PFSK-1 (cell line): ENCODE measurements around the gene USH1G.

ENCODE experiments used
- FOXP2 ChIP-seq: optimal IDR thresholded peaks from 2 replicates; pipeline ENCODE3; 2011; ENCODE audit warnings: borderline replicate concordance, control low read depth, inconsistent platforms; ENCODE audit not compliant: insufficient read depth; ENCODE audit errors: extremely low read length, extremely low read depth
- POLR2AphosphoS5 ChIP-seq: IDR thresholded peaks from 2 replicates; pipeline ENCODE4 v1.6.1; 2012; ENCODE audit warnings: low read depth, mild to moderate bottlenecking, control low read depth, low read length, moderate library complexity
- SIN3A ChIP-seq: IDR thresholded peaks from 2 replicates; pipeline ENCODE4 v1.6.1; 2012; ENCODE audit warnings: mild to moderate bottlenecking, low read length, moderate library complexity, borderline replicate concordance; ENCODE audit not compliant: insufficient read depth
- TAF1 ChIP-seq: IDR thresholded peaks from 2 replicates; pipeline ENCODE4 v1.6.1; 2012; ENCODE audit warnings: low read length, control low read depth, borderline replicate concordance; ENCODE audit not compliant: insufficient read depth
- TF ChIP-seq, protein P1 (sequence below), 2 experiments: IDR thresholded peaks; 2 replicates each; pipeline versions ENCODE4 v1.6.1 to v1.8.0; 2011 to 2012; ENCODE audit warnings: low read depth in 2 of 2, low read length in 2 of 2, control low read depth in 1 of 2, inconsistent platforms in 1 of 2, mild to moderate bottlenecking in 1 of 2, moderate library complexity in 1 of 2; ENCODE audit not compliant: insufficient read depth in 1 of 2

USH1G gene

DNA sequence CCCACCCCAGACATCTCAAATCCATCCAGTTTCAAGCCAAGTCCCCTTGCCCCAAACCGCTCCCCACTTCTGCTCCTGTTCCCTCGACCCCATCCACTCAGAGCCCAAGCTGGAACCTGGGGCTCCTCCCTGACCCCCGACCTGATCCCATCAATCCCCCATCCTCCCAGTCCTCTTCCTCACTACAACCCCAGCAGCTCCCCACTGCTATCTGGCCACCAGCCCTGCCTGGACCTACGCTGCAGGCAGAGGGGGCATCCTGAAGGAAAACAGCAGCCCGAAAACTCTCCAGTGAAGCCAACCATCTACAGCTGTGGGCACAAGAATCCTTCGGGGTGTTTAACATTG, 54.2 kb downstream of the USH1G start:
- no peak for TF ChIP-seq SIN3A
- no peak for TF ChIP-seq TAF1
- TF ChIP-seq POLR2AphosphoS5: no peak
- TF ChIP-seq, protein P1, sequence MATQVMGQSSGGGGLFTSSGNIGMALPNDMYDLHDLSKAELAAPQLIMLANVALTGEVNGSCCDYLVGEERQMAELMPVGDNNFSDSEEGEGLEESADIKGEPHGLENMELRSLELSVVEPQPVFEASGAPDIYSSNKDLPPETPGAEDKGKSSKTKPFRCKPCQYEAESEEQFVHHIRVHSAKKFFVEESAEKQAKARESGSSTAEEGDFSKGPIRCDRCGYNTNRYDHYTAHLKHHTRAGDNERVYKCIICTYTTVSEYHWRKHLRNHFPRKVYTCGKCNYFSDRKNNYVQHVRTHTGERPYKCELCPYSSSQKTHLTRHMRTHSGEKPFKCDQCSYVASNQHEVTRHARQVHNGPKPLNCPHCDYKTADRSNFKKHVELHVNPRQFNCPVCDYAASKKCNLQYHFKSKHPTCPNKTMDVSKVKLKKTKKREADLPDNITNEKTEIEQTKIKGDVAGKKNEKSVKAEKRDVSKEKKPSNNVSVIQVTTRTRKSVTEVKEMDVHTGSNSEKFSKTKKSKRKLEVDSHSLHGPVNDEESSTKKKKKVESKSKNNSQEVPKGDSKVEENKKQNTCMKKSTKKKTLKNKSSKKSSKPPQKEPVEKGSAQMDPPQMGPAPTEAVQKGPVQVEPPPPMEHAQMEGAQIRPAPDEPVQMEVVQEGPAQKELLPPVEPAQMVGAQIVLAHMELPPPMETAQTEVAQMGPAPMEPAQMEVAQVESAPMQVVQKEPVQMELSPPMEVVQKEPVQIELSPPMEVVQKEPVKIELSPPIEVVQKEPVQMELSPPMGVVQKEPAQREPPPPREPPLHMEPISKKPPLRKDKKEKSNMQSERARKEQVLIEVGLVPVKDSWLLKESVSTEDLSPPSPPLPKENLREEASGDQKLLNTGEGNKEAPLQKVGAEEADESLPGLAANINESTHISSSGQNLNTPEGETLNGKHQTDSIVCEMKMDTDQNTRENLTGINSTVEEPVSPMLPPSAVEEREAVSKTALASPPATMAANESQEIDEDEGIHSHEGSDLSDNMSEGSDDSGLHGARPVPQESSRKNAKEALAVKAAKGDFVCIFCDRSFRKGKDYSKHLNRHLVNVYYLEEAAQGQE (IDR thresholded peaks at IDR 0.05; ENCODE audit: insufficient read depth in 1 of 2, low read depth in 2 of 2, low read length in 2 of 2): no peak
- TF ChIP-seq FOXP2: no peak

DNA sequence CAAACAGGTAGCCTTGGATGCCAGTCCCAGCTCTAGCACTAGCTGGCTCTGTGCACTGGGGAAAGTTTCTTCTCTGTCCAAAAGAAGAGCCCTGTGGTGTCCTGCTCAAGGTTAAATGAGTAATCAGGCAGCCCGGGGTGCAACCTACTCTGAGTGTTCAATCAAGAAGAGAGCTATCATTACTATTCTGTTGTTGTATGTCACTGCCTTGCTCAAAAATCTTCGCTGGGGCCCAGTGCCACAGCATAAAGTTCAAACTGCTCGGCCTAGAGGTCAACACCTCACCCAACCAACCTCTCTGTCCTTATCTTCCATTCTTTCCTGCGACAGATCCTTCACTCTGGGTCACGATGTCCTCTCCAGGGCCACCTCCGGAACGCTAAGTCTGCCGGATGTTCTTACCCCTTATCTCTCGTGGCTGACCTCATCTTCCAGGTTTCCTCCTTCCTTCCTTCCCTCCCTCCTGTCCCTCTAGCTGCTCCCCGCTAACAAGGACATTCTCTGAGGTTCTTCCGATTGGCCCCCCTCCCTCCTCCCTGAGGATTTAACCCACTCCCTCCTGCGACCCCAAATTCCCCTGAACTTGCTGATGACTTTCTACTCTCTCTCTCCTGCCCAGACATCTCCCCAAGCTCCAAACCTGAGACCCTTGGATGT, 54.7 kb downstream of the USH1G start:
- no peak for TF ChIP-seq FOXP2

DNA sequence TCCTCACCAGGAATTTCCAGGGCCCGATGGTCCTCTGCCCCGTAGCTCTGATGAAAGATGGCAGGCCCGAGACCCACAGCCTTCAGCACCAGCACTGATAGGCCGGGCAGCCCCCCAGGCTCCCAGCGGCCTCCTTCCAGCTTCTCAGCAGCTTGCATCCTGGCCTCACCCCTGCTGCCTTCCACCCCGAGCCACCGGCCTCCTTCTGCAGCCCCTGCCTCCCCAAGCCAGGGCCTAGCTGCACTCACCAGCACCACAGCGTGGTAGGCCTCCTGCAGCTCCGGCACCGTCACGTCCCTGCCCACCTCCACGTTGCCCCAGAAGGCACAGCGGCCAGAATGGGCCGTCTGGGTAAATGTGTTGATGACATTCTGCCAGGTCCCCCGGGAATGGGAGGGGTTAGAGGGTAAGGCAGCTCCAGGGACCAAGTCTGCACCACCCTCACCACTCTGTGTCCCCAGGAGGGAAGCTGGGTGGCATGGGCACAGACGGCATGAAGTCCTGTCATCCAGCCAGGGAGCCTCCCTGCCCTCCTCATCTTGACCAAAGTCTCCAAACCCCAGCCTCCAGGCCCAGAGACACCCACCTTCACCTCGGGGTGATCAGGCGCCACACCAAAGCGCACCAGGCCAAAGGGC, 56.7 kb downstream of the USH1G start:
- TF ChIP-seq, protein P1 (IDR thresholded peaks at IDR 0.05; ENCODE audit: insufficient read depth in 1 of 2, low read depth in 2 of 2, low read length in 2 of 2): no peak
- TF ChIP-seq SIN3A (no peak), TAF1 (no peak), POLR2AphosphoS5 (no peak), FOXP2 (no peak)
